ENCODE data around the gene SLC35E3. TPM values are rescaled to one million over a fixed set of nuclear protein-coding genes. Genes with fewer than 3 reads are reported as not detected.
"Not testable (repeated sequence)": the region's sequence is repeated elsewhere in the genome, so short reads cannot be mapped to it uniquely, and the experiment has no call there.

Gene SLC35E3
- polyA plus RNA-seq, 1 donor from 2014 or later = 15.2 TPM

- Mint-ChIP-seq H3K27ac (peak overlapping the region; percentile 96 to 100 (median 98)), H3K4me1 (peaks cover 7 to 26% (median 12%) of the 10 kb centered on the region in 3 donors), H3K36me3 (no peaks in the 10 kb centered on the region), H3K27me3 (no peaks in the 10 kb centered on the region), H3K9me3 (no peaks in the 10 kb centered on the region), H3K4me3 (peak overlapping the region; percentile 93 to 99 (median 96))
Measured at GRCh38 chr12:68808388-68809189, 62.6 kb downstream of the SLC35E3 start.

GRCh38 chr12:68809190-68810026 is 63.4 kb downstream of the SLC35E3 start:
- H3K9me3 Mint-ChIP-seq = peaks cover 0 to 1% (median 0%) of the 10 kb centered on the region in 3 donors
- peaks cover 9 to 26% (median 15%) of the 10 kb centered on the region in 3 donors for H3K4me1 Mint-ChIP-seq
- no peaks in the 10 kb centered on the region for H3K27me3 Mint-ChIP-seq
- peak overlapping the region; percentile 93 to 99 (median 96) for H3K4me3 Mint-ChIP-seq
- peak overlapping the region; percentile 96 to 100 (median 98) for H3K27ac Mint-ChIP-seq
- no peaks in the 10 kb centered on the region for H3K36me3 Mint-ChIP-seq

- H3K27me3 Mint-ChIP-seq, H3K36me3 Mint-ChIP-seq, H3K9me3 Mint-ChIP-seq: not testable (repeated sequence)
- Mint-ChIP-seq H3K4me3 (peak overlapping the region in 3 of 4 donors; percentile 12 to 99 (median 51)), H3K27ac (peak overlapping the region in 1 of 3 donors; percentile 46), H3K4me1 (peaks cover 12 to 31% (median 19%) of the 10 kb centered on the region in 3 donors)
Measured at GRCh38 chr12:68810027-68810389, 64.0 kb downstream of the SLC35E3 start.

- peaks cover 13 to 34% (median 23%) of the 10 kb centered on the region in 3 donors for H3K4me1 Mint-ChIP-seq
- H3K27me3 Mint-ChIP-seq, H3K9me3 Mint-ChIP-seq, H3K36me3 Mint-ChIP-seq, H3K4me3 Mint-ChIP-seq: not testable (repeated sequence)
- H3K27ac Mint-ChIP-seq = peak overlapping the region in 1 of 3 donors; percentile 84
Measured at GRCh38 chr12:68811573-68811972, 65.6 kb downstream of the SLC35E3 start.

GRCh38 chr12:68812553-68813241 is 66.7 kb downstream of the SLC35E3 start:
- no peaks in the 10 kb centered on the region for H3K36me3 Mint-ChIP-seq
- H3K4me3 Mint-ChIP-seq = peak overlapping the region in 2 of 4 donors; percentile 43 to 50

GRCh38 chr12:68813242-68813593 is 67.2 kb downstream of the SLC35E3 start:
- peaks cover 0 to 1% (median 0%) of the 10 kb centered on the region in 3 donors for H3K9me3 Mint-ChIP-seq
- H3K4me1 Mint-ChIP-seq = peaks cover 10 to 24% (median 23%) of the 10 kb centered on the region in 3 donors
- peak overlapping the region in 1 of 3 donors; percentile 2 for H3K27ac Mint-ChIP-seq
- peak overlapping the region in 1 of 4 donors; percentile 50 for H3K4me3 Mint-ChIP-seq
- H3K27me3 Mint-ChIP-seq = no peaks in the 10 kb centered on the region
- H3K36me3 Mint-ChIP-seq = no peaks in the 10 kb centered on the region

More at GRCh38 chr12:68812553-68813241, 66.7 kb downstream of the SLC35E3 start:
- Mint-ChIP-seq H3K4me1 (peaks cover 10 to 29% (median 23%) of the 10 kb centered on the region in 3 donors), H3K27me3 (no peaks in the 10 kb centered on the region), H3K27ac (peak overlapping the region in 1 of 3 donors; percentile 2), H3K9me3 (peaks cover 0 to 1% (median 0%) of the 10 kb centered on the region in 3 donors)

GRCh38 chr12:68814490-68815231 is 68.7 kb downstream of the SLC35E3 start:
- no peak overlapping the region for H3K27ac Mint-ChIP-seq
- H3K9me3 Mint-ChIP-seq = peaks cover 0 to 1% (median 0%) of the 10 kb centered on the region in 3 donors
- peaks cover 3% of the 10 kb centered on the region for H3K36me3 Mint-ChIP-seq
- H3K4me1 Mint-ChIP-seq = peaks cover 13 to 24% (median 20%) of the 10 kb centered on the region in 3 donors
- peak overlapping the region in 1 of 4 donors; percentile 53 for H3K4me3 Mint-ChIP-seq
- no peaks in the 10 kb centered on the region for H3K27me3 Mint-ChIP-seq

- H3K36me3 Mint-ChIP-seq = peaks cover 3% of the 10 kb centered on the region
- H3K27ac Mint-ChIP-seq = peak overlapping the region in 1 of 3 donors; percentile 21
- H3K27me3 Mint-ChIP-seq = no peaks in the 10 kb centered on the region
- H3K9me3 Mint-ChIP-seq = peaks cover 0 to 1% (median 0%) of the 10 kb centered on the region in 3 donors
- H3K4me3 Mint-ChIP-seq = peak overlapping the region in 1 of 4 donors; percentile 53
- peaks cover 15 to 24% (median 20%) of the 10 kb centered on the region in 3 donors for H3K4me1 Mint-ChIP-seq
Measured at GRCh38 chr12:68815232-68815927, 69.4 kb downstream of the SLC35E3 start.

- H3K4me3 Mint-ChIP-seq = peak overlapping the region in 1 of 4 donors; percentile 60
- peaks cover 6% of the 10 kb centered on the region for H3K36me3 Mint-ChIP-seq
- no peaks in the 10 kb centered on the region for H3K27me3 Mint-ChIP-seq
- H3K27ac Mint-ChIP-seq = no peak overlapping the region
- peaks cover 18 to 26% (median 24%) of the 10 kb centered on the region in 3 donors for H3K4me1 Mint-ChIP-seq
- peaks cover 0 to 1% (median 0%) of the 10 kb centered on the region in 3 donors for H3K9me3 Mint-ChIP-seq
Measured at GRCh38 chr12:68815928-68816800, 70.2 kb downstream of the SLC35E3 start.

- not testable (repeated sequence) for H3K9me3 Mint-ChIP-seq, H3K27me3 Mint-ChIP-seq, H3K36me3 Mint-ChIP-seq, H3K27ac Mint-ChIP-seq, H3K4me3 Mint-ChIP-seq
- peaks cover 15 to 23% (median 21%) of the 10 kb centered on the region in 3 donors for H3K4me1 Mint-ChIP-seq
Measured at GRCh38 chr12:68819481-68819880, 73.5 kb downstream of the SLC35E3 start.

GRCh38 chr12:68821357-68822188 is 75.6 kb downstream of the SLC35E3 start:
- H3K27ac Mint-ChIP-seq = peak overlapping the region; percentile 74 to 89 (median 86)
- peak overlapping the region in 1 of 4 donors; percentile 35 for H3K4me3 Mint-ChIP-seq
- no peaks in the 10 kb centered on the region for H3K27me3 Mint-ChIP-seq
- peaks cover 6% of the 10 kb centered on the region for H3K36me3 Mint-ChIP-seq
- no peaks in the 10 kb centered on the region for H3K9me3 Mint-ChIP-seq
- H3K4me1 Mint-ChIP-seq = peaks cover 8 to 16% (median 16%) of the 10 kb centered on the region in 3 donors

GRCh38 chr12:68823696-68824095 is 77.7 kb downstream of the SLC35E3 start:
- peak overlapping the region in 2 of 3 donors; percentile 21 to 74 for H3K27ac Mint-ChIP-seq
- H3K4me3 Mint-ChIP-seq = no peak overlapping the region
- no peaks in the 10 kb centered on the region for H3K9me3 Mint-ChIP-seq
- H3K36me3 Mint-ChIP-seq = peaks cover 6% of the 10 kb centered on the region
- no peaks in the 10 kb centered on the region for H3K27me3 Mint-ChIP-seq
- H3K4me1 Mint-ChIP-seq = peaks cover 8 to 19% (median 16%) of the 10 kb centered on the region in 3 donors

All from IgD-negative memory B cell (primary cell).